CD4-positive, alpha-beta T cell treated with Interleukin-17A for 4 hours (primary cell): ENCODE data around the gene CENPVL1.
"Not testable (repeated sequence)": the region's sequence is repeated elsewhere in the genome, so short reads cannot be mapped to it uniquely, and the experiment has no call there.

Experiments
- DNase-seq: peaks from one replicate; pipeline ENCODE4 v3.0.0-alpha.2; 2020; ENCODE audit warnings: mixed read lengths

Gene CENPVL1

GRCh38 chrX:51710277-51711164 lies at the start of gene CENPVL1:
CENPVL1 (plus strand) TSS chrX:51710512; CDS start chrX:51710512, 0 bp downstream.
- DNase-seq: not testable (repeated sequence)

- no peak for DNase-seq
These were observed 44.3 kb upstream of the CENPVL1 start for GRCh38 chrX:51665981-51666380.

GRCh38 chrX:51679689-51680433 lies 30.5 kb upstream of the CENPVL1 start:
- DNase-seq: not testable (repeated sequence)

- DNase-seq: not testable (repeated sequence)
These were observed 28.2 kb upstream of the CENPVL1 start for GRCh38 chrX:51681808-51682719.

GRCh38 chrX:51682720-51683062 lies 27.6 kb upstream of the CENPVL1 start, which contains the start of gene CENPVL2:
CENPVL2 (minus strand) TSS chrX:51682831; CDS start chrX:51682831, 0 bp downstream.
- not testable (repeated sequence) for DNase-seq

GRCh38 chrX:51694254-51694653 lies 16.1 kb upstream of the CENPVL1 start:
- DNase-seq: no peak

GRCh38 chrX:51697397-51697796 lies 12.9 kb upstream of the CENPVL1 start:
- no peak for DNase-seq

GRCh38 chrX:51712943-51713647 lies 2.8 kb downstream of the CENPVL1 start:
- DNase-seq: not testable (repeated sequence)

- no peak for DNase-seq
These were observed 17.9 kb downstream of the CENPVL1 start for GRCh38 chrX:51728202-51728601.

GRCh38 chrX:51737091-51737490 lies 26.8 kb downstream of the CENPVL1 start:
- DNase-seq: no peak

GRCh38 chrX:51742586-51742985 lies 32.3 kb downstream of the CENPVL1 start:
- DNase-seq: no peak

GRCh38 chrX:51743179-51743957 lies 33.1 kb downstream of the CENPVL1 start, which contains the start of gene GSPT2:
GSPT2 (plus strand) TSS chrX:51743442; CDS start chrX:51743627, 185 bp downstream.
- DNase-seq: peak; percentile 57

GRCh38 chrX:51747671-51748070 lies 37.4 kb downstream of the CENPVL1 start:
- DNase-seq: no peak

- DNase-seq: no peak
These were observed 48.9 kb downstream of the CENPVL1 start for GRCh38 chrX:51759055-51759839.

- no peak for DNase-seq
These were observed 50.3 kb downstream of the CENPVL1 start for GRCh38 chrX:51760657-51761056.
